Activated naive CD4-positive, alpha-beta T cell treated with anti-CD3 and anti-CD28 coated beads, Interleukin-2, amount 50 U/mL, for 24 hours (primary cell): ENCODE results near the gene DNAH14.
"Not testable (repeated sequence)": the region's sequence is repeated elsewhere in the genome, so short reads cannot be mapped to it uniquely, and the experiment has no call there.

ENCODE experiments used
- H3K27ac Mint-ChIP-seq: one replicate; pipeline ENCODE4 v1.8.0; 2021; ENCODE audit warnings: mild to moderate bottlenecking, mixed read lengths
- H3K27me3 Mint-ChIP-seq: one replicate; pipeline ENCODE4 v1.8.0; 2021; ENCODE audit warnings: mixed read lengths
- H3K36me3 Mint-ChIP-seq: one replicate; pipeline ENCODE4 v1.8.0; 2021; ENCODE audit warnings: mixed read lengths
- H3K4me1 Mint-ChIP-seq: one replicate; pipeline ENCODE4 v1.8.0; 2021; ENCODE audit warnings: mixed read lengths
- H3K4me3 Mint-ChIP-seq: one replicate; pipeline ENCODE4 v1.8.0; 2021; ENCODE audit warnings: mild to moderate bottlenecking, mixed read lengths
- H3K9me3 Mint-ChIP-seq: one replicate; pipeline ENCODE4 v1.8.0; 2021; ENCODE audit warnings: mixed read lengths

Gene DNAH14

GRCh38 chr1:224929335-224930237 lies at the start of gene DNAH14:
TSS of gene DNAH14 (plus strand) at chr1:224929675. CDS start at chr1:224952703, 23,028 bp downstream.
- no peak within 1 kb of the TSS for H3K27ac Mint-ChIP-seq
- peaks cover 9% of the 10 kb centered on the region for H3K36me3 Mint-ChIP-seq
- peaks cover 26% of the 10 kb centered on the region for H3K9me3 Mint-ChIP-seq
- peak within 1 kb of the TSS; percentile 51 for H3K4me3 Mint-ChIP-seq
- no peaks in the 10 kb centered on the region for H3K4me1 Mint-ChIP-seq
- peaks cover 28% of the 10 kb centered on the region for H3K27me3 Mint-ChIP-seq

- H3K4me3 Mint-ChIP-seq = no peak overlapping the region
- no peaks in the 10 kb centered on the region for H3K36me3 Mint-ChIP-seq
- H3K27me3 Mint-ChIP-seq = peaks cover 12% of the 10 kb centered on the region
- no peaks in the 10 kb centered on the region for H3K4me1 Mint-ChIP-seq
- H3K27ac Mint-ChIP-seq = no peak overlapping the region
- peaks cover 3% of the 10 kb centered on the region for H3K9me3 Mint-ChIP-seq
Observed at GRCh38 chr1:224880593-224881307, 48.7 kb upstream of the DNAH14 start.

DNA sequence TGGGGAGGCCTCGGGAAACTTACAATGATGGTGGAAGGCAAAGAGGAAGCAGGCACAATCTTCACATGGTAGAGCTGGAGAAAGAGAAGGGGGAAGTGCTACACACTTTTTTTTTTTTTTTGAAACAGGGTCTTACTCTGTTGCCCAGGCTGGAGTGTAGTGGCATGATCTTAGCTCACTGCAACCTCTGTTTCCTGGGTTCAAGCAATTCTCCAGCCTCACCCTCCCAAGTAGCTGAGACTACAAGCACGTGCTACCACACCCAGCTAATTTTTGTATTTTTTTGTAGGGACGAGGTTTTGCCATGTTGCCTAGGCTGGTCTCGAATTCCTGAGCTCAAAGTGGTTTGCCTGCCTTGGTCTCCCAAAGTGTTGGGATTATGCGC lies 48.2 kb upstream of the DNAH14 start:
- H3K4me1 Mint-ChIP-seq, H3K9me3 Mint-ChIP-seq, H3K4me3 Mint-ChIP-seq, H3K27ac Mint-ChIP-seq, H3K36me3 Mint-ChIP-seq: not testable (repeated sequence)
- peaks cover 12% of the 10 kb centered on the region for H3K27me3 Mint-ChIP-seq

DNA sequence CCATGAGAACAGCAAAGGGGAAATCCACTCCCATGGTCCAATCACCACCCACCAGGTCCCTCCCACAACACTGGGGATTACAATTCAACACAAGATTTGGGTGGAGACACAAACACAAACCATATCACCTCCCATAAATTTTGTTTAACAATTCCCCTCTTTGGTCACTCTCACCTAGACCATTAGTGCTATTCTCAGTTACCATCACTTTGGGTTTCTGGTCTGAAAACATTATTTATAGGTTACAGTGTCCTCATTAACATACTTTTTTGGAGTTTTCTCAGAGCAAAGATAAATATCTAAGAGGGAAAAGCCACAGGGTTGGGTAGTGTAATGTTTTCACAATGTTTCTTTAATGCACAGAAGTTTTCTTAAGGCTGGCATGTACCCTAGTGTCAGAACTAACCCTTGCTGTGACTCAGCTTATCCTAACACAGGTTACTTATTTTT lies 47.7 kb upstream of the DNAH14 start:
- Mint-ChIP-seq H3K27ac (no peak overlapping the region), H3K9me3 (peaks cover 13% of the 10 kb centered on the region), H3K27me3 (peaks cover 9% of the 10 kb centered on the region), H3K4me3 (no peak overlapping the region), H3K36me3 (no peaks in the 10 kb centered on the region), H3K4me1 (no peaks in the 10 kb centered on the region)

DNA sequence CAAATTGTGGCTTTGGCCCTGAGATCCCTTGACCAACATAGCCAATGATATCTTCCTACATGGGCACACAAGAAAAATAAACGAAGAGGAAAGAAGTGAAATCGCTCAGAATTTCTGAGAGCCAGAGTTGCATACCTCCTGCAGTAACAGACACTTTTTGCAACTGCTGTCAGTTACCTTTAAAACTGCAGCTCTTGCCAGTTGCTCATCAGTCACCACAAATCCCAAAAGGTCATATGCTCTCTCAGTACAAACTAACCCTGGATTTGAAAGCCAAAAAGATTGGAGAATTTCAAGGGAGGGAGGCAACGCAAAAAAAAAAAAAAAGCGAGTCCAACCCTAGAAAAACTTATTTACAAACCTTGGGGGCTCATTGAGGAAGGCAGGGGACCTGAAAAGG lies 47.2 kb upstream of the DNAH14 start:
- no peak overlapping the region for H3K27ac Mint-ChIP-seq
- H3K4me1 Mint-ChIP-seq = no peaks in the 10 kb centered on the region
- H3K27me3 Mint-ChIP-seq = peaks cover 9% of the 10 kb centered on the region
- H3K9me3 Mint-ChIP-seq = peaks cover 13% of the 10 kb centered on the region
- H3K36me3 Mint-ChIP-seq = no peaks in the 10 kb centered on the region
- H3K4me3 Mint-ChIP-seq = no peak overlapping the region

- H3K27ac Mint-ChIP-seq = no peak overlapping the region
- no peaks in the 10 kb centered on the region for H3K36me3 Mint-ChIP-seq
- no peak overlapping the region for H3K4me3 Mint-ChIP-seq
- H3K4me1 Mint-ChIP-seq = no peaks in the 10 kb centered on the region
- peaks cover 9% of the 10 kb centered on the region for H3K27me3 Mint-ChIP-seq
- peaks cover 13% of the 10 kb centered on the region for H3K9me3 Mint-ChIP-seq
Observed at GRCh38 chr1:224883091-224883490, 46.4 kb upstream of the DNAH14 start.

DNA sequence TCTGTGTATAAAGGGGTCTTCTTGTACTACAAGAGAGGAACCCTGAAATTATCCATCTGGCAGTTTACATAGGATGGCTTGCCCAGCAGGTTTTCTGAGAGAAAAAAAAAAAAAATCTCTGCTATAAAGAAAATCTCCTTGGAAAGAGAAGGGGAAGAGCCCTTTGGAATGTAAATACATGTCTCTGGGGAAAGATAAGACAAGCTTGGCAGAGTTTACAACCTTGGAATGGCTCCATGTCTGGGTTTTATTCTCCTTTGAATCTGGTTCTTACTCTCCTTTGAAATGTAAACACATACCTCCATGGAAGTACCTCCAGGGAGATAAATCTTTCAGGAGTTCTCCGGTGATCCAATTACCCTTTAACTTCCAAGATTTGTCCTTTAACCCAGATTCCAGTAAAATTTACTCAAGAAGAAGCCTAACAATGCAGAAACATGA lies 45.1 kb upstream of the DNAH14 start:
- Mint-ChIP-seq H3K27me3 (peaks cover 8% of the 10 kb centered on the region), H3K9me3 (peaks cover 13% of the 10 kb centered on the region)

DNA sequence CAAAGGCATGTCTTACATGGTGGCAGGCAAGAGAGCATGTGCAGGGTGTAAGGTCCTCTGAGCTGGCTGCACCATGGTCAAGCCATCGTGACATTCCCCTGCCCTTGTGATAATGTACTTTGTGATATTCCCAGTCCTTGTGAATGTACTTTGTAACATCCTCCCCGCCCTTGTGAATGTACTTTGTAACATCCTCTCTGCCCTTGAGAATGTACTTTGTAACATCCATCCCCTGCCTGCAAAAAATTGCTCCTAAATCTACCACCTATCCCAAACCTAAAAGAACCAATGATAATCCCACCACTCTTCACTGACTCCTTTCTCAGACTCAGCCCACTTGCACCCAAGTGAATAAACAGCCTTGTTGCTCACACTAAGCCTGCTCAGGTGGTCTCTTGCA lies 44.1 kb upstream of the DNAH14 start:
- H3K4me3 Mint-ChIP-seq, H3K36me3 Mint-ChIP-seq, H3K27ac Mint-ChIP-seq, H3K27me3 Mint-ChIP-seq, H3K4me1 Mint-ChIP-seq: not testable (repeated sequence)
- H3K9me3 Mint-ChIP-seq = peaks cover 13% of the 10 kb centered on the region

More for the DNA sequence above, 45.1 kb upstream of the DNAH14 start:
- no peaks in the 10 kb centered on the region for H3K36me3 Mint-ChIP-seq
- H3K4me3 Mint-ChIP-seq = no peak overlapping the region
- H3K4me1 Mint-ChIP-seq = no peaks in the 10 kb centered on the region
- no peak overlapping the region for H3K27ac Mint-ChIP-seq

DNA sequence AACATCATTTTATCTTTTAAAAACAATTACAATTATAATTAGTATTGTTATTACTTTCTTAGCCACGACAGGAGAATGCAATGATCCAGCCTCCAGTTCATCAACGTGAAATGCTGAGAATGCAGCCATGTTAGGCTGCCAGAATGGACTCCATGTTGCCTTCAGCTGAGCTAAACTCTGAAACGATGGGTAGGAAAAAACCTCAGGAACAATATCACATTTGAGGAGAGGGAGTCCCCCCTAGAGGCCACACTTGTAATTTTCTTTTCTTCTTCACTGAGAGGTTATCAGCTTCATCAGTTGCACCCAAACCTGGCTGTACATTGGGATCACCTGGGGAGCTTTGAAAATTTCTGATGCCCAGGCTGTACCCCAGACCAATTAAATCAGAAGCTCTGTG lies 34.6 kb upstream of the DNAH14 start:
- Mint-ChIP-seq H3K27ac (no peak overlapping the region), H3K4me1 (no peaks in the 10 kb centered on the region), H3K4me3 (no peak overlapping the region), H3K9me3 (peaks cover 5% of the 10 kb centered on the region), H3K36me3 (no peaks in the 10 kb centered on the region), H3K27me3 (peaks cover 2% of the 10 kb centered on the region)

DNA sequence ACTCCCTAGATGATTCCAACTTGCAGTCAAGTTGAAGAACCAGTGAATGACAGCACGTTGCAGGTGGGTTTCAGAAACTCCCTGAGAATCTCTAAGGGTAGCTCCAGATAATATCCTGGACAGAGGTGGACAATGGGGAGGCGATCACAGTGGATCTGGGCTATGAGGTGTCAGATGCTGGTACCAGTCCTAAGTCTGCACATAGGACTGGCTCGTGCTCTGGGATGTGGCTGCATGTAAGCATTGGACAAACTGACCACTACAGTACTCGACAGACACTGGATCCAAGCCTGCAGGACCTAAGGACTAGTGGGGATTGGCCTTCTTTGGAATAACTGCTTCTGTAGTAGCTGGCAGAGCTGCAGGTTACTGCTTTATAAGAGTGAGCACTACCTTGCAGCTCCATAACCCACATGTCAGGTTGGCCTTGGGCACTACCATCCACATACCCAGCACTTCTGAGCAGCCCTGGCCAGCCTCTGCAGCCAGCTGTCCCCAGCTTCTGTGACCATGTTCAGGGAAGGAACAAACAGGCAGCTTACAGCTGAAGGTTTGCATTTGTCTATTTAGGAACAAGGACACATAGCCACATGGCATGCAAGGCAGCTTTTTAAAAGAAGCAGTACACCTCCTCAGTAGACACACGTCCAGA lies 33.2 kb upstream of the DNAH14 start:
- H3K4me3 Mint-ChIP-seq = no peak overlapping the region
- H3K27me3 Mint-ChIP-seq = peaks cover 5% of the 10 kb centered on the region
- H3K4me1 Mint-ChIP-seq = no peaks in the 10 kb centered on the region
- H3K36me3 Mint-ChIP-seq = no peaks in the 10 kb centered on the region
- no peak overlapping the region for H3K27ac Mint-ChIP-seq
- H3K9me3 Mint-ChIP-seq = peaks cover 5% of the 10 kb centered on the region

DNA sequence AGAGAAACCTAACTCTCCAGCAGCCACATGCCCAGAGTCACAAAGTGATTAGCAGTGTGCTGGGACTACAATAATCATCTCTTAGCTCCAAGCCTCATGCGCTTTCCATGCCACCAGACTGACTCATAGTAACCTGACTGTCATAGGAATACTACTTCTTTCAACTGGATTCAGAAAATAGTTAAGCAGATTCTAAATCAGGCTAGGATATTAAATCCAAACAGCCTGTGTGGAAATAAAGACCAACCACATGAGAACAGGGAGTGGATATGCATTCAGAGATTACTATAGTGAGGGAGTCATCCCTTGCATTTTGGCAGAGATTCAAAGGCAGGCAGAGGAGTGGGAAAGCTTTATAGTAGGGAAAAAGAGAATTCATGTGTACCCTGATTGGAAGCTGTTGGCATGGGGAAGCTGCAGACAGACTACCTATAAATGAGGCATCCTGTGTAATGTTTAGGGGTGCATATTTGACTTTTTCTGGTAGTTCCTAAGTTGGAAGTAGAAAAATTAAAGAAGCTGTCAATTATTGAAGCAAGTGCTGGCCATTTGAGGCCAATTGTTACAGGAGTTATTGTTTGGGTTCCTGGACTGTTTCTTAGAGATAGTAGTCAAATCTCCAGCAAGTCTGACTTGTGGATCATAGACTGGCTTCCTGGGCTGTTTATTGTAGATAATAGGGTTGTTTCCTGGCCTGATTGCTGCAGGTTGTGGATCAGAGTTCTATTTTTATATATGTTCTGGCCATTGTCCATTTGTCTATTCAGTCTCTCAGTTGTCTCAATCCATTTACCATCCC lies 31.7 kb upstream of the DNAH14 start:
- Mint-ChIP-seq H3K4me3 (no peak overlapping the region), H3K9me3 (peaks cover 5% of the 10 kb centered on the region), H3K36me3 (no peaks in the 10 kb centered on the region), H3K27me3 (peaks cover 6% of the 10 kb centered on the region), H3K27ac (no peak overlapping the region), H3K4me1 (no peaks in the 10 kb centered on the region)

DNA sequence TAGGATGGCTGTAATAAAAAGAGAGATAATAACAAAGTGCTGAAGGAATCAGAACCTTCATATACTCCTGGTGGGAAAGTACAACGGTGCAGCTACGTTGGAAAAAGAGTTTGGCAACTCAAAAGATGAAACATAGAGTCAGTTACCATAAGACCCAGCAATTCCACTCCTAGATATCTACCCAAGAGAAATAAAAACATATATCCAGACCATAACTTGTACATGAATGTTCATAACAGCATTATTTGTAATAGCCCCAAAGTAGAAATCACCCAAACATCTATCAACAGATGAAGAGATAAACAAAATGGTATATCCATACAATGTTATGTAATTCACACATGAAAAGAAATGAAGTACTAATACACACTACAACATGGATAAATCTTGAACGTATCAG lies 30.5 kb upstream of the DNAH14 start:
- H3K27me3 Mint-ChIP-seq = peaks cover 8% of the 10 kb centered on the region
- H3K36me3 Mint-ChIP-seq = no peaks in the 10 kb centered on the region
- no peak overlapping the region for H3K4me3 Mint-ChIP-seq
- no peaks in the 10 kb centered on the region for H3K4me1 Mint-ChIP-seq
- H3K9me3 Mint-ChIP-seq = peaks cover 5% of the 10 kb centered on the region
- H3K27ac Mint-ChIP-seq = no peak overlapping the region

DNA sequence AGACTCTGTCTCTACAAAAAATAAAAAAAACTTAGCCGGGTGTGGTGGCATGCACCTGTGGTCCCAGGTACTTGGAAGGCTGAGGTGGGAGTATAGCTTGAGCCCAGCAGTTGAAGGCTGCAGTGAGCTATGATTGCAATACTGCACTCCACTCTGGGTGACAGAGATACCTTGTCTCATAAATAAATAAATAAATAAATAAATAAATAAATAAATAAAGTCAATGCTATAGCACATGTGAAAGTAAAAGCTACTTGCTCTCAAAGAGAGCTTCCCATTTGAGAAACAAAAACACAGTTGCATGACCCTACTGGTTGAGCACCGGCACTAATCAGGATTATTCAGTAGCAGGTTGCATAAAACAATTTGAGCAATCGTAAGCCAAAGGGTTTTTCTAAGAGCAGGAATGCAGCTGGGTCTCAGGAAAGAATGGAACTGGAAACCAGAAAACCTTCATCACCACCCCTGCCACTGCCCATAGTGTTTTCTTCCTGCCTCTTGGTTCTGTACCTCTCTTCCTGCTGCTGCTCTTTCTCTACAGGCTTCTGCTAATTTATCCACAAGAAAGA lies 29.3 kb upstream of the DNAH14 start:
- H3K9me3 Mint-ChIP-seq = peaks cover 5% of the 10 kb centered on the region
- no peaks in the 10 kb centered on the region for H3K4me1 Mint-ChIP-seq
- H3K27ac Mint-ChIP-seq = no peak overlapping the region
- H3K27me3 Mint-ChIP-seq = peaks cover 8% of the 10 kb centered on the region
- no peak overlapping the region for H3K4me3 Mint-ChIP-seq
- H3K36me3 Mint-ChIP-seq = no peaks in the 10 kb centered on the region

- Mint-ChIP-seq H3K9me3 (peaks cover 5% of the 10 kb centered on the region), H3K27ac (no peak overlapping the region), H3K36me3 (no peaks in the 10 kb centered on the region), H3K27me3 (peaks cover 10% of the 10 kb centered on the region), H3K4me3 (no peak overlapping the region), H3K4me1 (no peaks in the 10 kb centered on the region)
Observed at GRCh38 chr1:224901087-224901810, 28.2 kb upstream of the DNAH14 start.
